PC-9 (cell line): Measurements from ENCODE around the gene TMEM260. TPM values are rescaled to one million over a fixed set of nuclear protein-coding genes. Genes with fewer than 3 reads are reported as not detected.
A peak's percentile ranks its signal among the peaks of the same experiment; 100 is the strongest.

Experiments used
- Bru-seq: library from RNA; stranded (reverse); fragments of 400-500 nt; gene quantifications from one replicate; lab custom pipeline; 2021; lab: Mats Ljungman, UMichigan
- BruChase-seq, 2 experiments: library from RNA; stranded (reverse); fragments of 400-500 nt; gene quantifications; one replicate each; lab custom pipeline; 2021; lab: Mats Ljungman, UMichigan
- BruUV-seq: library from RNA; stranded (reverse); fragments of 400-500 nt; replicated peaks from 2 replicates; lab custom pipeline; 2021; lab: Mats Ljungman, UMichigan
- CTCF ChIA-PET: fragments of 300-600 bp; sonication (Branson Sonifier 250); formaldehyde crosslinking; loops from one replicate; lab custom pipeline; 2022; ENCODE audit warnings: antibody characterized with exemption; lab: Charles Lee
- POLR2A ChIA-PET: fragments of 300-600 bp; sonication (Branson Sonifier 250); formaldehyde crosslinking; loops from one replicate; lab custom pipeline; 2022; ENCODE audit warnings: antibody characterized with exemption; ENCODE audit not compliant: unreplicated experiment; lab: Charles Lee
- DNase-seq, 2 experiments: peaks; one replicate each; pipeline versions ENCODE4 v3.0.0 to v3.0.0-alpha.2; 2015 to 2022; ENCODE audit warnings: mixed read lengths in 1 of 2
- H2AFZ ChIP-seq: fragments of 200-600 bp; sonication (generic); 2 replicates; pipeline ENCODE4 v1.8.1; 2017; ENCODE audit warnings: antibody characterized with exemption
- H3F3A ChIP-seq: fragments of 200-600 bp; sonication (generic); 2 replicates; pipeline ENCODE4 v1.8.1; 2017; ENCODE audit warnings: antibody characterized with exemption, mild to moderate bottlenecking, low read depth; ENCODE audit not compliant: insufficient read depth
- H3K27ac ChIP-seq: fragments of 200-600 bp; sonication (generic); 2 replicates; pipeline ENCODE4 v1.6.1; 2016; ENCODE audit warnings: mixed run types
- H3K27me3 ChIP-seq: fragments of 200-600 bp; sonication (generic); 2 replicates; pipeline ENCODE4 v1.6.1; 2016; ENCODE audit warnings: low read depth, mixed run types; ENCODE audit not compliant: insufficient read depth
- H3K36me3 ChIP-seq: fragments of 200-600 bp; sonication (generic); 2 replicates; pipeline ENCODE4 v1.6.1; 2016; ENCODE audit warnings: low read depth, mixed run types
- H3K4me1 ChIP-seq: fragments of 200-600 bp; sonication (generic); replicated peaks from 2 replicates; pipeline ENCODE4 v1.6.1; 2016; ENCODE audit warnings: mixed run types; ENCODE audit not compliant: insufficient read depth
- H3K4me2 ChIP-seq: fragments of 200-600 bp; sonication (generic); 2 replicates; pipeline ENCODE4 v1.6.1; 2017; ENCODE audit warnings: mixed run types
- H3K4me3 ChIP-seq: fragments of 200-600 bp; sonication (generic); 2 replicates; pipeline ENCODE4 v1.6.1; 2016; ENCODE audit warnings: mixed run types
- H3K79me2 ChIP-seq: fragments of 200-600 bp; sonication (generic); 2 replicates; pipeline ENCODE4 v1.6.1; 2017; ENCODE audit warnings: low read depth, mixed run types
- H3K9me2 ChIP-seq: fragments of 200-600 bp; sonication (generic); 2 replicates; pipeline ENCODE4 v1.8.1; 2017; ENCODE audit warnings: mild to moderate bottlenecking; ENCODE audit not compliant: insufficient read depth
- H3K9me3 ChIP-seq: fragments of 200-600 bp; sonication (generic); 2 replicates; pipeline ENCODE4 v1.8.1; 2016; ENCODE audit warnings: low read depth; ENCODE audit not compliant: insufficient read depth
- H4K20me1 ChIP-seq: fragments of 200-600 bp; sonication (generic); 2 replicates; pipeline ENCODE4 v1.8.1; 2017; ENCODE audit not compliant: insufficient read depth
- CTCF ChIP-seq: fragments of 200-600 bp; sonication (generic); conservative IDR thresholded peaks from 2 replicates; pipeline ENCODE4 v1.6.1; 2017; ENCODE audit warnings: mixed run types, antibody characterized with exemption, mild to moderate bottlenecking, moderate library complexity
- EZH2 ChIP-seq: fragments of 200-600 bp; sonication (generic); IDR thresholded peaks from 2 replicates; pipeline ENCODE4 v1.8.0; 2017; ENCODE audit warnings: antibody characterized with exemption, low read depth
- intact Hi-C: fragments of 100-400 bp; cut with micrococcal nuclease; formaldehyde crosslinking; loops from one replicate; pipeline ENCODE4 v1.10.0; 2022; ENCODE audit not compliant: unreplicated experiment
- long read RNA-seq: library from polyadenylated mRNA; stranded (forward); transcript quantifications from one replicate; pipeline ENCODE4 v2.0.0, GENCODE V29; 2022
- total RNA-seq: library from RNA; stranded (reverse); gene quantifications from 2 replicates; pipeline ENCODE4 v1.2.3, GENCODE V29; 2021

Gene TMEM260
- total RNA-seq (12.4 and 19.1 TPM in 2 replicates), Bru-seq, nascent RNA (percentile 75 among the genes with signal in this experiment), BruChase-seq, experiment 1, labeled RNA remaining after a 2-hour chase (percentile 79 among the genes with signal in this experiment), BruChase-seq, experiment 2, labeled RNA remaining after a 6-hour chase (percentile 66 among the genes with signal in this experiment)
- long read RNA-seq, full-length matches to known transcripts = 3 of 12 reads
- long read RNA-seq, partial matches to known transcripts = 4 of 12 reads
- long read RNA-seq, other reads (novel, unspliced or antisense) = 5 of 12 reads

GRCh38 chr14:56579345-56580220, at the start of gene TMEM260:
TMEM260 (plus strand) TSS chr14:56579798; CDS start chr14:56579915, 117 bp downstream.
- no TSS peak for BruUV-seq
- Histone ChIP-seq H3K9me3 (no peaks in the 10 kb centered on the region), H3K36me3 (no peaks in the 10 kb centered on the region; the same call in 1 of the 2 replicates), H3K4me2 (peak within 1 kb of the TSS; percentile 96), H4K20me1 (peaks cover 14% of the 10 kb centered on the region; the same call in 1 of the 2 replicates), H3K4me1 (peaks cover 37% of the 10 kb centered on the region), H2AFZ (peak within 1 kb of the TSS; percentile 96), H3K27me3 (no peaks in the 10 kb centered on the region), H3K27ac (peak within 1 kb of the TSS; percentile 72), H3K4me3 (peak within 1 kb of the TSS; percentile 92), H3K79me2 (peaks cover 48% of the 10 kb centered on the region), H3F3A (no peaks in the 10 kb centered on the region), H3K9me2 (no peaks in the 10 kb centered on the region)
- POLR2A ChIA-PET = interaction anchor here (0.5 to 0.6 kb wide), 2 partner anchors 174 to 336 kb away, joined by 3 to 6 read pairs; no protein-coding TSS in a partner anchor
- intact Hi-C loops = no loop called here
- peak; percentile 88 for TF ChIP-seq CTCF
- TF ChIP-seq EZH2 = no peak
- CTCF ChIA-PET = no interaction called here
- peak; percentile 73 to 88 for DNase-seq

- ChIA-PET POLR2A (no interaction called here), CTCF (no interaction called here)
- H3K9me2 ChIP-seq = no peaks in the 10 kb centered on the region
- peaks cover 4% of the 10 kb centered on the region; the same call in 1 of the 2 replicates for H3K27me3 ChIP-seq
- no peaks in the 10 kb centered on the region for H3F3A ChIP-seq
- BruUV-seq = no TSS peak
- TF ChIP-seq EZH2 (no peak), CTCF (no peak)
- no peaks in the 10 kb centered on the region for H3K79me2 ChIP-seq
- no peaks in the 10 kb centered on the region for H4K20me1 ChIP-seq
- H2AFZ ChIP-seq = no peak overlapping the region
- no peak overlapping the region for H3K4me2 ChIP-seq
- no peaks in the 10 kb centered on the region for H3K4me1 ChIP-seq
- H3K27ac ChIP-seq = no peak overlapping the region
- no peak overlapping the region for H3K4me3 ChIP-seq
- DNase-seq = no peak
- intact Hi-C loops = no loop called here
- H3K9me3 ChIP-seq = no peaks in the 10 kb centered on the region
- H3K36me3 ChIP-seq = no peaks in the 10 kb centered on the region
These were observed 47.1 kb upstream of the TMEM260 start for GRCh38 chr14:56532546-56532945.

GRCh38 chr14:56534656-56535055, 44.9 kb upstream of the TMEM260 start:
- TF ChIP-seq CTCF (no peak), EZH2 (no peak)
- no peaks in the 10 kb centered on the region for H3K79me2 ChIP-seq
- no TSS peak for BruUV-seq
- no peaks in the 10 kb centered on the region for H3K9me3 ChIP-seq
- H4K20me1 ChIP-seq = no peaks in the 10 kb centered on the region
- CTCF ChIA-PET = no interaction called here
- POLR2A ChIA-PET = no interaction called here
- no peaks in the 10 kb centered on the region for H3K4me1 ChIP-seq
- no peaks in the 10 kb centered on the region for H3F3A ChIP-seq
- H3K9me2 ChIP-seq = no peaks in the 10 kb centered on the region
- intact Hi-C loops = no loop called here
- no peaks in the 10 kb centered on the region for H3K36me3 ChIP-seq
- no peak overlapping the region for H2AFZ ChIP-seq
- H3K4me3 ChIP-seq = no peak overlapping the region
- H3K27ac ChIP-seq = no peak overlapping the region
- no peak overlapping the region for H3K4me2 ChIP-seq
- no peaks in the 10 kb centered on the region for H3K27me3 ChIP-seq
- no peak for DNase-seq
